NCI-H2171 treated with DMSO at 0.1 percent for 48 hours (cell line): Measurements from ENCODE around the gene COL4A3.

Experiments
- DNase-seq: peaks from one replicate; lab custom pipeline; 2025; lab: John Stamatoyannopoulos, UW

COL4A3 gene

GRCh38 chr2:227344231-227344630 lies 179.8 kb downstream of the COL4A3 start:
- no peak for DNase-seq

DNA sequence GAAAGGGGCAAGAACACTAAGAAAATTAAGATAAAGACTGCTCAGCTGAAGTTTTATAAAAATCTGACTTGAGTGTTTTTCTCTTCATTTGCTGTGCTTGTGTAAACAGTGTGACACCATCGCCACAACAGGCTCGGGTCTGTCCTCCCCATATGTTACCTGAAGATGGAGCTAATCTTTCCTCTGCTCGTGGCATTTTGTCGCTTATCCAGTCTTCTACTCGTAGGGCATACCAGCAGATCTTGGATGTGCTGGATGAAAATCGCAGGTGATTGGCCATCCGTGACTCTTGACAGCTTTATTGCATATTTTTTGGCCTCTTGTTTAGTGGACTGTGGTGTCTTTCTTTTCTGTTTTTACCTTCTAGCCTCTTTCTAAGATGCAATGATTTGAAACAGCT lies 182.7 kb downstream of the COL4A3 start:
- no peak for DNase-seq

DNA sequence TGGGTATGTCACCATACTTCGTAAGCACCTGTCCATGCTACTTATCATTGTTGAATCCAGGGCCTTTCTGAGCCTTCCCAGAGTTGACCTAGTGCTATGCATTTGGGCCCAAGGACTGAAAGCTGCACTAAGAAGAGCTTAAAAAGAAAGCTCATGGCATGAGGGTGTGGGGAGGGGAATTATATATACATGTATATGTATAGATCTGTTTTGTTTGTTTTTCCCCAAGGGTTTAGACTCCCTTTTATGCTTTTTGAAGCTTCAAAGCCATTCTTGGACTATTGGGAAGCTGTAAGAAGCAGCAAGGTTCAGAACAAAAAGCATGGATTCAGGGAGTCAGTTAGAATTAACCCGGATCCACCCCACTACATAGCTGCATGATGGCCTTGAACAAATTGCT lies 183.9 kb downstream of the COL4A3 start:
- no peak for DNase-seq

DNA sequence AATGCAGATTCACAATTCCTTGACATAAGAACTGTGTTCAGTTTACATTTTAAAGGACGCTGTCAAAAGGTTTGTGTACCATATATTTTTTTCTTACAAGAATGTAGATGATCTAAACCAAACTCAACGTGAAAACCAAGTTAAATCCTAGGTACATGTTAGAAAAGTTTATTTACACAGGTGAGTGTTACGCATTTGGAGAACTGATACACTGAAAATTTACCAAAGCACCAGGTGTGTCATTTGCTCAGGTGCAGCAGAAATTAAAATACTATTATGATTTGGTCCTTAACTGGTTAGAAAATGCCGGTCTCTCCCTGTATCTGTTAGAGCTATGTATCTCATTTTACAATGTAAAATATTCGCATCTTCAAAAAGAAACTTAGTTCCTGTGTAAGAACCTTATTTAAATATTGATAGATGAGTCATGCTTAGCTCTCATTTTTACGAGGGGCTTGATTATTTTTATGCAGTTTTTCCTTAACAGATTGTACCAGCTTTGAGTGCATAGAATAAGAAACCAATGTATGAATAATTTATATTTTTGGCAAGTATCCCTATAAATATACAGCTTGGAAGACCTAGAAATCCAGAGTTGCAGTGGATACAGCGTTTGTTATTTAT lies 185.7 kb downstream of the COL4A3 start:
- DNase-seq: no peak

- no peak for DNase-seq
These were observed 187.2 kb downstream of the COL4A3 start for GRCh38 chr2:227351639-227352038.

- DNase-seq: no peak
These were observed 195.9 kb downstream of the COL4A3 start for GRCh38 chr2:227360351-227360750.

DNA sequence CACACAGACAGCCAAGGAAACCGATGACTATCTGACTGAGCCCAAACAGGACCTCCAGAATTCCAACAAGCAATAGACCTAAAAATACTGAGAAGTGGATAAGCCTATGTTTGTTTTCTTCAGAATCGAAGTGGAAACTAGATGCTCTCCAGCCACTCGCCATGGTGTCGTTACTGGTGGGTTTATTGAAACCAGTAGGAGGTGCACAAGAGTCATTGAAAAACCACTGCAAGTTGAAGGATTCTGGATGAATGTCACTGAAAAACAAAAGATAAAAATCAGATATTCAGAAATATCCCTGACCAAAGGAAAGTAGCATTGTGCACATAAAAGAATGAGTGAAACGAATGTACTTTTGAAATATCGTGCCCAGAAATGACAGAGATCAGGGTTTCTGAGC lies 199.3 kb downstream of the COL4A3 start:
- DNase-seq: no peak
